ENCODE results near the gene ZBTB46. TPM values are rescaled to one million over a fixed set of nuclear protein-coding genes. Genes with fewer than 3 reads are reported as not detected.
"Not testable (repeated sequence)": the region's sequence is repeated elsewhere in the genome, so short reads cannot be mapped to it uniquely, and the experiment has no call there.

ZBTB46 gene
- total RNA-seq, 1 donor from 2014 or later: 7.4 TPM

- TF ChIP-seq POLR2A (IDR thresholded peaks at IDR 0.05) (no peak), CTCF (IDR thresholded peaks at IDR 0.05) (no peak)
- H3K4me1 ChIP-seq: peaks cover 20% of the 10 kb centered on the region
- no peaks in the 10 kb centered on the region for H3K27me3 ChIP-seq
- no peaks in the 10 kb centered on the region for H3K36me3 ChIP-seq
- intact Hi-C loops (cut with DNase I): loop anchor here (5.0 kb wide), 1 partner anchor 90 kb away; the partner anchor contains the start of gene TPD52L2
- no peak overlapping the region for H3K27ac ChIP-seq
- no peak for DNase-seq (ENCODE audit: extremely low spot score in 2 of 2)
- H3K9me3 ChIP-seq: no peaks in the 10 kb centered on the region
- H3K4me3 ChIP-seq: no peak overlapping the region
These were observed 53.5 kb downstream of the ZBTB46 start for GRCh38 chr20:63777614-63778013.

GRCh38 chr20:63776875-63777274, 54.2 kb downstream of the ZBTB46 start:
- H3K4me3 ChIP-seq; H3K9me3 ChIP-seq; H3K36me3 ChIP-seq; DNase-seq (ENCODE audit: extremely low spot score in 2 of 2); H3K27ac ChIP-seq; H3K27me3 ChIP-seq: not testable (repeated sequence)
- peaks cover 20% of the 10 kb centered on the region for H3K4me1 ChIP-seq
- intact Hi-C loops (cut with DNase I): loop anchor here (5.0 kb wide), 1 partner anchor 90 kb away; the partner anchor contains the start of gene TPD52L2

- Histone ChIP-seq H3K4me3 (peak overlapping the region in 1 of 2 donors; percentile 21), H3K36me3 (no peaks in the 10 kb centered on the region), H3K27ac (no peak overlapping the region), H3K4me1 (peaks cover 20% of the 10 kb centered on the region), H3K9me3 (no peaks in the 10 kb centered on the region), H3K27me3 (no peaks in the 10 kb centered on the region)
- DNase-seq (ENCODE audit: extremely low spot score in 2 of 2): no peak
- peak; percentile 38 to 56 (median 54) for TF ChIP-seq CTCF (IDR thresholded peaks at IDR 0.05)
- TF ChIP-seq POLR2A (IDR thresholded peaks at IDR 0.05): no peak
- intact Hi-C loops (cut with DNase I): loop anchor here (5.0 kb wide), 1 partner anchor 92 kb away; the partner anchor contains the start of gene TPD52L2
These were observed 55.7 kb downstream of the ZBTB46 start for GRCh38 chr20:63775096-63775978.

DNA sequence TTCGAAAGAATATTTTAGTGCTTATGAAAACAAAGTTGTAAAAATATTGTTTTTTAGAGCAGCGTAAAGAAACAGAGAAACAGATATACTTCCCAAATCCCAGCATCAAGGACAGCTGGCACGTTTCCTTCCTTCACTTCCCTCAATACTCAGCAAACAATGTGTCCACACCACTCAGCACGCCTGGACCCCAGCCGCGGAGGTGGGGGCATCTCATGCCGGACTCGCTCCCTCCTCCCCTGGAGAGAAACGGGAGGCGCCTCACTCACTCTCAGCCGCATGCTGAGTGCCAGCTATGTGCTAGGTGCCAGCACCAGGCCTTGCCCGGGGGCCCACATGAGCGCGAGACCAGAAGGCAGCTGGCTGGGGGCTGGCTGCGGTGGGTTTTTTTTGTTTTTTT, 56.8 kb downstream of the ZBTB46 start:
- Histone ChIP-seq H3K27ac (no peak overlapping the region), H3K27me3 (no peaks in the 10 kb centered on the region), H3K9me3 (no peaks in the 10 kb centered on the region), H3K4me1 (peaks cover 20% of the 10 kb centered on the region), H3K4me3 (no peak overlapping the region), H3K36me3 (no peaks in the 10 kb centered on the region)
- intact Hi-C loops (cut with DNase I): no loop called here
- DNase-seq (ENCODE audit: extremely low spot score in 2 of 2): no peak
- TF ChIP-seq CTCF (IDR thresholded peaks at IDR 0.05) (no peak), POLR2AphosphoS5 (IDR thresholded peaks at IDR 0.05; ENCODE audit: insufficient read depth in 1 of 2, low read depth in 1 of 2) (no peak), POLR2A (IDR thresholded peaks at IDR 0.05) (no peak)

DNA sequence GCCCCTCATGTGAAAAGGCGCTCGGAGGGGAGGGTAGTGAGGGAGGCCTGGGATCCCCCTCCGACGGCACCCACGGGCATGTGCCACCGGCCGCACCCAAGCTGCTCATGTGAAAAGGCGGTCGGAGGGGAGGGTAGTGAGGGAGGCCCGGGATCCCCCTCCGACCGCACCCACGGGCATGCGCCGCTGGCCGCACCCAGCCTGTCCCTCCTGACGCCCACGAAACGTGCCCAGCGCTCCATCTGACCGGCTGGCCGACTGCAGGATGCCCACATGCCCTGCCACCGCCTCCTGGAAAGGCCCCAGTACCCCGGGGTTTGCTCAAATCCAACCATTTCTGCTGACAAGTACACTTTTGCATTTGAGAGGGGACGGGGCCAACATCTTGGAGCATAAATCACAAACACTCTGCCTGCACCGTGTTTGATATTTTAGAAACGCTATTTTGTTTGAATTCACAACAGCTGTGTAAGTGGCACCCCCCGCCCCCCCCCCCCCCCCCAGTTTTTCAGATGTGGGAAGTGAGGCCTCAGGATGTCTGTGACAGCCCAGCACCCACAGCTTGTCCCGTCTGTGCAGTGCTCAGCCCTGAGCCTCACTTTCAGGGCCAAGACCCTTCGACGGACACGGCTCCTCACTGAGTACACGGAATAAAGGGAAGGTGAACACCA, 57.4 kb downstream of the ZBTB46 start:
- no peak overlapping the region for H3K27ac ChIP-seq
- no peaks in the 10 kb centered on the region for H3K36me3 ChIP-seq
- no peaks in the 10 kb centered on the region for H3K27me3 ChIP-seq
- no peaks in the 10 kb centered on the region for H3K9me3 ChIP-seq
- no peak for DNase-seq (ENCODE audit: extremely low spot score in 2 of 2)
- intact Hi-C loops (cut with DNase I): no loop called here
- peaks cover 20% of the 10 kb centered on the region for H3K4me1 ChIP-seq
- TF ChIP-seq CTCF (IDR thresholded peaks at IDR 0.05): no peak
- TF ChIP-seq POLR2A (IDR thresholded peaks at IDR 0.05): no peak
- TF ChIP-seq POLR2AphosphoS5 (IDR thresholded peaks at IDR 0.05; ENCODE audit: insufficient read depth in 1 of 2, low read depth in 1 of 2): no peak
- H3K4me3 ChIP-seq: no peak overlapping the region

Measured in vagina (tissue), 2 donors.